GM12873 (cell line): Measurements from ENCODE around the gene ERN1.

Experiments
- TF ChIP-seq, protein P1 (sequence below): IDR thresholded peaks from 2 replicates; pipeline ENCODE4 v1.5.1; 2012; ENCODE audit warnings: low read depth, mild to moderate bottlenecking, moderate library complexity, low read length, control low read depth; ENCODE audit not compliant: insufficient read depth; ENCODE audit errors: missing control alignments

The ERN1 gene

DNA sequence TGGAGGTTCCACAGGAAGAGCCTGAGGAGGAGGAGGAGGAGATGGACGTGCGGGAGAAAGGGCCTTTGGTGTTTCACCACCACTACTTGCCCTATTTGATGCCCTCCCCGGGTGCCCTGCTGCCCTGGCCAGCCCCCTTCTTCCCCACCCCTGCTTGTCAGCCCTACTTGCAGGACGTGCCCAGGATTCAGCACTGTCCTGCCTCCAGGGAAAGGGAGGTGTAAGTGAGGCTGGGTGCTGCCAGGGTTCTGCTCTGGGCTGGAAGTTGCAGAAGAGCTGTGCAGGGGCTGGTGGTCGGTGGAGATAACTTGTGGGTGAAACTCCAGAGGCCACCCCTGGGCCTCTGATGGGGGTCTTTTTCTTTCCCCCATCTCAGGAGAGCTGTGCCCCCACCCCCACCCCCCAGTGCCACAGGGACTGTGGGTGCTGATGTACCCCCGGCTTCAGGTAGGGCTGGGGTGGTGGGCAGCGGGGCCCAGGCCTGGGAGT lies 128.8 kb downstream of the ERN1 start:
- TF ChIP-seq, protein P1, sequence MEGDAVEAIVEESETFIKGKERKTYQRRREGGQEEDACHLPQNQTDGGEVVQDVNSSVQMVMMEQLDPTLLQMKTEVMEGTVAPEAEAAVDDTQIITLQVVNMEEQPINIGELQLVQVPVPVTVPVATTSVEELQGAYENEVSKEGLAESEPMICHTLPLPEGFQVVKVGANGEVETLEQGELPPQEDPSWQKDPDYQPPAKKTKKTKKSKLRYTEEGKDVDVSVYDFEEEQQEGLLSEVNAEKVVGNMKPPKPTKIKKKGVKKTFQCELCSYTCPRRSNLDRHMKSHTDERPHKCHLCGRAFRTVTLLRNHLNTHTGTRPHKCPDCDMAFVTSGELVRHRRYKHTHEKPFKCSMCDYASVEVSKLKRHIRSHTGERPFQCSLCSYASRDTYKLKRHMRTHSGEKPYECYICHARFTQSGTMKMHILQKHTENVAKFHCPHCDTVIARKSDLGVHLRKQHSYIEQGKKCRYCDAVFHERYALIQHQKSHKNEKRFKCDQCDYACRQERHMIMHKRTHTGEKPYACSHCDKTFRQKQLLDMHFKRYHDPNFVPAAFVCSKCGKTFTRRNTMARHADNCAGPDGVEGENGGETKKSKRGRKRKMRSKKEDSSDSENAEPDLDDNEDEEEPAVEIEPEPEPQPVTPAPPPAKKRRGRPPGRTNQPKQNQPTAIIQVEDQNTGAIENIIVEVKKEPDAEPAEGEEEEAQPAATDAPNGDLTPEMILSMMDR = no peak

DNA sequence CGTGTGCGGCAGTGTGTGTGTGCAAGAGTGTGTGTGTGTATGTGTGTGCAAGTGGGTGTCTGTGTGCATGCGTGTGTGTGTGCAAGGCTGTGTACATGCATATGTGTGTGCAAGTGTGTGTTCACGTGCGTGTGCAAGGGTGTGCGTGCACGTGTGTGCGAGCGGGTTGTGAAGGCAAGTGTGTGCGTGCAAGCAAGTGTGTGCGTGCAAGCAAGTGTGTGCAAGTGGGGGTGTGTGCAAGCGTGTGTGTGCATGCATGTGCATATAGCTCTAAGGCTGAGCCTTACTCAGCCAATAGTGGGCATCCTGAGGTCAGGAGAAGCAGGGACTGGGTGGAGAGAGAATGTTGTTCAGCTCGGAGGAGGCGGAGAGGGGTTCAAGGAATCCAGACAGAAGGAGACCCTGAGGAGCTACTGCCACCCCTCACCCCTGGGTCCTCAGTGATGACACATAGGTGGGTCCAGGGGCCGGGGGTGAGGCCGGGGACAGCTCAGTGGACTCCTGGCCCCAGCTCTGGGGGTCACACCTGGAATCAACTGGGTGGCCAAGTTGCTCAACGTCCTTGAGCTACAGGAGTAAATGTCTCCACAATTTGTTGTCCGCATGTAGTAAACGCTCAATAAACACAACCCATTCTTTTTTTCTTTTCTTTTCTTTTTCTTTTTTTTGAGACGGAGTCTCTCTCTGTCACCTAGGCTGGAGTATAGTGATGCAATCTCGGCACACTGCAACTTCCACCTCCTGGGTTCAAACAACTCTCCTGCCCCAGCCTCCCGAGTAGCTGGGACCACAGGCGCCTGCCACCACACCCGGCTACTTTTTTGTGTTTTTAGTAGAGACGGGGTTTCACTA lies 130.0 kb downstream of the ERN1 start:
- TF ChIP-seq, protein P1 = no peak

DNA sequence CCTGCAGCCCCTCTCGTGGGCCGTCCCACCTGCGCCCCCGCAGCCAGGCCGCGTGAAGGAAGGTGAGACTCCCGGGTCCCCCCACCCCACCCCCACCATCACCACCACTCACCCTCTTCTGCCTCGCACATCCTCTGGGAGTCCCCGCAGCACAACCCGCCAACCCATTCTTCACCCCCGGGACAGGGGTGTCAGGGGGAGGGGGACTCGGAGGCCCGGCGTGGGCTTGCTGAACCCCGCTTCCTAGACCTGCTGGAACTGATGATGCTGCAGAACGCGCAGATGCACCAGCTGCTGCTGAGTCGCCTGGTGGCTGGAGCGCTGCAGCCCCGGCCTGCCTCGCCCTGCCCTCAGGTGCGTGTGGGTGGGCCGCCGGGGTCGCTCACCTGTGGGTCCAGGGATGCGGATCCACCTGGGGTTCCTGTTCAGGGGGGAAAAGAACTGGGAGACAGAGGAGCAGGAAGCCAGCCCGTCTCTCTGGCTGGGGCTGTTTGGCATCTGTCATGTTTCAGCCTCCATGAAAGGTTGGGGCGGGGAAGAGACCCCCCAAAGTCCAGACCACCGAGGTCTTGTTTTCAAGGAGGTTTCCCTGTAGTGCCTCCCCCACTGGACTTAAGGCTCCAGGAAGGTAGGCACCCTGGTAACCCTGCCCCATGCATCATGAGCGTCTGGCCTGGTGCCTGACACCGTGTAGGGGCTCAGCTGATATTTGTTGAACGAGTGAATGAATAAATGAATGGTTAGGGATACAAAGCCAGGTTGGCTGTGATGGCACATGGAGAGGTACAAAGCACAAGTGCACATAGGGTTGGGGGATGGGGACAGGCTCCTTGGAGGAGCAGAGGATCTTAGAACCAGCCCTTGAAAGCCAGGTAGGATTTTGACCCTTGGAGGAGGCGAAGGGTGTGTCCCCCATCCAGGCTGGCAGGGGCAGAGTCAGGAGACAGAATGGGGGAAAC lies 130.9 kb downstream of the ERN1 start:
- TF ChIP-seq, protein P1 = no peak

DNA sequence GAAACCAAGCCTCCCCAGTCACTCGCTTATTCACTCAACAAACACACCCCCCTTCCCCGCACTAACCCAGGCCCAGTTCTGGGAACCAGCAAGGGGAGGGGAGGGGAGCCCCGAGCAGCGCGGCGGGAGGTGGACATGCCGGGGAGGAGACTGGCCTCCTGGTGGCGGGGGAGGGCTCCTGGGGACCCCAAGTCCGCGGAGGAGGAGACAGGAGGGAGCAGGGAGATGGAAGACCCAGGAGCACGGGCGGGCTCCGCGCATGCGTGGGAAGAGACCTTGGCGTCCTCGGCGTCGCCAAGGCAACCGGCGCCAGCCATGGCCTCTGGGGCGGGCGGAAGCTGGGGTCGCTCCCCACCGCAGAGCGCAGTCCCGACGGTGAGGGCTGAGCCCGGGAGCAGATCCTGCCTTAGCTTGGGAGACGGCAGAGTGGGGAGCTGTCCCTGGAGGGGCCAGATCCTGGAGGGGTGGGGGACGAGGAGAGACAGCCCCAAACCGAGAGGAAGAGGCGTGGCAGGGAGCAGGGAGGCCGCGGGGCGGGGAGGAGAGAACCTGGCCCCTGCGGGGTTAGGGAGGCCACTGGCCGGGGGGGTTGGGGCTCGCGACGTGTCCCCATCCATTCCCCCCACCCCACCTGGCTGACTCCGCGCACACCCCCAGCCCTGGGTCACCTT lies 131.8 kb downstream of the ERN1 start, which contains the start of gene PRR29:
TSS of gene PRR29 (plus strand) at position 302 of the 671 bp plus-strand sequence. CDS start at position 316, 14 bp downstream.
- TF ChIP-seq, protein P1 = no peak

DNA sequence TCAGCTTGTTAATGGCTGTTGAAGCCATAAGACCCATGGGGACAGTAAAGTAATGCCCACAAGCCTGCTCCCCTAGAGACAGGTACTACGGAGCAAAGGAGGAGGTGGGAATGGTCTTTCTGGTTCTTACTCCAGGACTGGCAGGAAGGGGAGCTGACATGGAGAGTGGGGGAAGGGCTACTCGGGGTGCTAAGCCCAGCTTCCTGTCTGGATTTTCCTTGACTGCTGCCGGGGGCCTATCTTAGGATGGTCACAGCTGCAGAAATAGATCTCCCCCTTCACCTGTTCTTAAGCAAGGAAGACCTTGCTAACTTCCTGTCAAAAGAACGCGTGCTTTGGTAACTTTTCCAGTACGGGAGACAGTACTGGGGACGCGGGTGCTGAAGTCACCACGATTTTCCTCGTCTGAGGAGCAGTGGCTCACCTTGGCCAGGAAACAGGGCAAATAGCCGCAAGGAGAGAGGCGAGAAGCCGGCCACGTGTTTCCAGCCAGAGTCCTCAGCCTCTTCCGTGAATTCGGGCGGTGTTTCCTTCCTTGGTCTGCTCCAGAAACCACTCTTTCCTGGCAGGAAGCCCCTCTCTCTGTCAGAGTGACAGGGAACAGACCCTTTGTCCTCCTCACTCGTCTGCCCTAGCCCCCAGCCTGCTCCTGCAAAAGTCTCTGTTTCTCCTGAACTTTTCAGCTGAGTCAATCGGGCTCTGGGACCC lies 132.4 kb downstream of the ERN1 start:
- TF ChIP-seq, protein P1 = no peak

DNA sequence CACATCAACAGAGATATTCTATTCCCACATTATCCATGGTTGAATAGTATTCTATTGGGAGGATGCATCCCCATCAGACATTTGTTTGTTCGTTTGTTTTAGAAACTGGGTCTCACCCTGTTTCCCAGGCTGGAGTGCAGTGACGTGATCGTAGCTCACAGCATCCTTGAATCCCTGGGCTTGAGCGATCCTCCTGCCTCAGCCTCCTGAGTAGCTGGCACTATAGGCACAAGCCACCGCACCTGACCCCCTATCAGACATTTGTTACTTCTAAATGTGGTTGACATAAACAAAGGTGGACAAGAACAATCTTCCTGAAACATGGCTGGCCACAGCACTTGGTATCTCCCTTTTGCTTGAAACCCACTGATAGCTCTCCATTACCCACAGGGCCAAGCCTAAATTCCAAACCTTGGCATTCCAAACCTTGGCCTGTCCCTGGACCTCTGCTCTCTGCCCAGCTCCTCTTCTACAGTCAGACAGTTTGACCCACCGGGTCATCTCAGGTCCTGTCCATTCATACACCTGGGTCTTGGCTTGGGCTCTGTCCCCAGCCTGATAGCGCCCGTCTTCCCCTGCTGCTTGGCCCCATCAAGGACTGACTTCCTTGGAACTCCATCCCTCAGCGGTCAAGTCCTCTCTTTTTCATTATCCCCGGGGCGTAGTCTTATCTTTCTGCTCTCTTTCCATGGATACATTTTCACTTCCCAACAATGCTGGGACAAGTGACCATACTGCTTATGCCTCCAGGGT lies 133.3 kb downstream of the ERN1 start:
- TF ChIP-seq, protein P1 = no peak
